ENCODE measurements around the gene SNX5.

DNA sequence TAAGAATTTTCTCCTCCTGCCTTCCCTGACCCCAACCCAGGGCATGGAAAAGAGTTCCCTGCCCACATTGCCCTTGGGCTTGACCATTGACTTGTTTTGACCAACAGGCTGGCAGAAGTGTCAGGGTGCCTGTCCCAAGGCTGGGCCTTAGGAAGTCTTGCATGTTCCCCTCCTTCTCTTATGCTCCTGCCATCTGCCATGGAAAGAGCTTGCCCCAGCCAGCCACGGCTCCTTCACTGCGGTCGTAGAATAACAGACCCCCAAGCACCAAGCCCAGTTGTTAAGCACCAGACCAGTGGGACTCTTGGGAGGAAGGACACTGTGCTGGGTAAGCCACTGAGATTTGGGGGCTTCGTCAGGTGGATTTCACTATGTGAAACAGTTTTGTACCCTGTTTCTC, 53.6 kb downstream of the SNX5 start:
- TF ChIP-seq TAF1 (IDR thresholded peaks at IDR 0.05; ENCODE audit: low read depth): no peak
- no peak for TF ChIP-seq EGR1 (IDR thresholded peaks at IDR 0.05)
- no peak for TF ChIP-seq TEAD4 (IDR thresholded peaks at IDR 0.05)
- TF ChIP-seq, protein P1, sequence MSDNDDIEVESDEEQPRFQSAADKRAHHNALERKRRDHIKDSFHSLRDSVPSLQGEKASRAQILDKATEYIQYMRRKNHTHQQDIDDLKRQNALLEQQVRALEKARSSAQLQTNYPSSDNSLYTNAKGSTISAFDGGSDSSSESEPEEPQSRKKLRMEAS (IDR thresholded peaks at IDR 0.05): no peak
- TF ChIP-seq RAD21 (IDR thresholded peaks at IDR 0.05; ENCODE audit: low read depth): no peak
- no peak for TF ChIP-seq NFIC (IDR thresholded peaks at IDR 0.05)
- no peak for TF ChIP-seq FOXM1 (IDR thresholded peaks at IDR 0.05; ENCODE audit: borderline replicate concordance, low read depth)
- TF ChIP-seq EP300 (IDR thresholded peaks at IDR 0.05; ENCODE audit: borderline replicate concordance): no peak
- TF ChIP-seq, protein P2, sequence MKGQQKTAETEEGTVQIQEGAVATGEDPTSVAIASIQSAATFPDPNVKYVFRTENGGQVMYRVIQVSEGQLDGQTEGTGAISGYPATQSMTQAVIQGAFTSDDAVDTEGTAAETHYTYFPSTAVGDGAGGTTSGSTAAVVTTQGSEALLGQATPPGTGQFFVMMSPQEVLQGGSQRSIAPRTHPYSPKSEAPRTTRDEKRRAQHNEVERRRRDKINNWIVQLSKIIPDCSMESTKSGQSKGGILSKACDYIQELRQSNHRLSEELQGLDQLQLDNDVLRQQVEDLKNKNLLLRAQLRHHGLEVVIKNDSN (IDR thresholded peaks at IDR 0.05): no peak
- no peak for TF ChIP-seq CEBPB (IDR thresholded peaks at IDR 0.05)
- TF ChIP-seq, protein P3, sequence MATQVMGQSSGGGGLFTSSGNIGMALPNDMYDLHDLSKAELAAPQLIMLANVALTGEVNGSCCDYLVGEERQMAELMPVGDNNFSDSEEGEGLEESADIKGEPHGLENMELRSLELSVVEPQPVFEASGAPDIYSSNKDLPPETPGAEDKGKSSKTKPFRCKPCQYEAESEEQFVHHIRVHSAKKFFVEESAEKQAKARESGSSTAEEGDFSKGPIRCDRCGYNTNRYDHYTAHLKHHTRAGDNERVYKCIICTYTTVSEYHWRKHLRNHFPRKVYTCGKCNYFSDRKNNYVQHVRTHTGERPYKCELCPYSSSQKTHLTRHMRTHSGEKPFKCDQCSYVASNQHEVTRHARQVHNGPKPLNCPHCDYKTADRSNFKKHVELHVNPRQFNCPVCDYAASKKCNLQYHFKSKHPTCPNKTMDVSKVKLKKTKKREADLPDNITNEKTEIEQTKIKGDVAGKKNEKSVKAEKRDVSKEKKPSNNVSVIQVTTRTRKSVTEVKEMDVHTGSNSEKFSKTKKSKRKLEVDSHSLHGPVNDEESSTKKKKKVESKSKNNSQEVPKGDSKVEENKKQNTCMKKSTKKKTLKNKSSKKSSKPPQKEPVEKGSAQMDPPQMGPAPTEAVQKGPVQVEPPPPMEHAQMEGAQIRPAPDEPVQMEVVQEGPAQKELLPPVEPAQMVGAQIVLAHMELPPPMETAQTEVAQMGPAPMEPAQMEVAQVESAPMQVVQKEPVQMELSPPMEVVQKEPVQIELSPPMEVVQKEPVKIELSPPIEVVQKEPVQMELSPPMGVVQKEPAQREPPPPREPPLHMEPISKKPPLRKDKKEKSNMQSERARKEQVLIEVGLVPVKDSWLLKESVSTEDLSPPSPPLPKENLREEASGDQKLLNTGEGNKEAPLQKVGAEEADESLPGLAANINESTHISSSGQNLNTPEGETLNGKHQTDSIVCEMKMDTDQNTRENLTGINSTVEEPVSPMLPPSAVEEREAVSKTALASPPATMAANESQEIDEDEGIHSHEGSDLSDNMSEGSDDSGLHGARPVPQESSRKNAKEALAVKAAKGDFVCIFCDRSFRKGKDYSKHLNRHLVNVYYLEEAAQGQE (IDR thresholded peaks at IDR 0.05; ENCODE audit: low read depth): no peak
- TF ChIP-seq TCF12 (IDR thresholded peaks at IDR 0.05; ENCODE audit: low read depth): no peak
